ENCODE data around the gene SLC1A1.

Gene SLC1A1

DNA sequence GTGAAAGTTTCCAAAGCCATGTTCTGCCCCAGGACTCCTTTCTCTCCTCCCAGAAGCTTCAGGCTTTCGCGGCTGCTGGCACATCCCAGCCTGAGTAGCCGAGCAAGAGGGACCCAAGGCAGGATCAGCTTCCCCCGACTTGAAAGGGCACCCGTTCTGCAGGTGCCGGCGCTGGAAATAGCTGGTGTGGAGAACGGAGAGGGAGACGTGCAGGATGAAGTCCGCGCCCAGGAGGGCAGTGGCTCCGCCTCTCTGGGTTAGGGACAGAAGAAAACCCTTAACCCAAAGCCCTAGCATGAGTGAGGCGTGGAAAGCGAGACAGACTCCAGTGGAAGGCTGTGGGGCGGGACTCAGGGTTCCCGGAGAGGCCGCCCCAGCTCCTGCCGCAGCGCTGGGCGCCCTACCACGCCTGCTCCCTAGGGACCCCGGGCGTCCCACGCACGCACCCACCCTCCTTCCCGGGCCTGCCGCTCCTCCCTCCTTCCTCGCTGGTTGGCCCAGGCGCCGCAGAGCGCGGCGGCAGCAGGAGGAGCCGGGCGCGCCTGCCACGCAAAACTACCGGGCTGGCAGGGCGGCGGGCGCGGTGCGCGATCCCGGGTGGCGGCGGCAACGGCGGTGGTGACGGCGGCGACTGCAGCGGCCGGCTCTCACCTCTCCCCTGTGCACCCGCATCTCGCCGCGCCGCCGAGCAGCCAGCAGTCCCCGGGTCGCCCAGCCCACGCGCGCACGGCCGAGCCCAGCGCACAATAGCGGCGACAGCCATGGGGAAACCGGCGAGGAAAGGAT is at the start of gene SLC1A1:
Gene SLC1A1, plus strand, starts transcription at position 550 of the 786 bp plus-strand sequence. Its CDS starts 212 bp downstream, at position 762.
- peak within 1 kb of the TSS; percentile 76 for H3K4me3 ChIP-seq (ENCODE audit: low read depth, low read length)
- CTCF ChIA-PET = interaction anchor here (1.2 kb wide), 1 partner anchor 107 kb away, joined by 3 read pairs; no protein-coding TSS in a partner anchor
- TF ChIP-seq, protein P1, sequence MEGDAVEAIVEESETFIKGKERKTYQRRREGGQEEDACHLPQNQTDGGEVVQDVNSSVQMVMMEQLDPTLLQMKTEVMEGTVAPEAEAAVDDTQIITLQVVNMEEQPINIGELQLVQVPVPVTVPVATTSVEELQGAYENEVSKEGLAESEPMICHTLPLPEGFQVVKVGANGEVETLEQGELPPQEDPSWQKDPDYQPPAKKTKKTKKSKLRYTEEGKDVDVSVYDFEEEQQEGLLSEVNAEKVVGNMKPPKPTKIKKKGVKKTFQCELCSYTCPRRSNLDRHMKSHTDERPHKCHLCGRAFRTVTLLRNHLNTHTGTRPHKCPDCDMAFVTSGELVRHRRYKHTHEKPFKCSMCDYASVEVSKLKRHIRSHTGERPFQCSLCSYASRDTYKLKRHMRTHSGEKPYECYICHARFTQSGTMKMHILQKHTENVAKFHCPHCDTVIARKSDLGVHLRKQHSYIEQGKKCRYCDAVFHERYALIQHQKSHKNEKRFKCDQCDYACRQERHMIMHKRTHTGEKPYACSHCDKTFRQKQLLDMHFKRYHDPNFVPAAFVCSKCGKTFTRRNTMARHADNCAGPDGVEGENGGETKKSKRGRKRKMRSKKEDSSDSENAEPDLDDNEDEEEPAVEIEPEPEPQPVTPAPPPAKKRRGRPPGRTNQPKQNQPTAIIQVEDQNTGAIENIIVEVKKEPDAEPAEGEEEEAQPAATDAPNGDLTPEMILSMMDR (IDR thresholded peaks at IDR 0.05; ENCODE audit: insufficient read depth, low read length, missing control alignments) = no peak
- POLR2A ChIA-PET = interaction anchor here (0.6 to 1.0 kb wide), 2 partner anchors 189 to 1249 kb away, joined by 3 read pairs; partner anchors contain the start of gene CDC37L1
- no peak for DNase-seq (ENCODE audit: low read depth, low spot score)

DNA sequence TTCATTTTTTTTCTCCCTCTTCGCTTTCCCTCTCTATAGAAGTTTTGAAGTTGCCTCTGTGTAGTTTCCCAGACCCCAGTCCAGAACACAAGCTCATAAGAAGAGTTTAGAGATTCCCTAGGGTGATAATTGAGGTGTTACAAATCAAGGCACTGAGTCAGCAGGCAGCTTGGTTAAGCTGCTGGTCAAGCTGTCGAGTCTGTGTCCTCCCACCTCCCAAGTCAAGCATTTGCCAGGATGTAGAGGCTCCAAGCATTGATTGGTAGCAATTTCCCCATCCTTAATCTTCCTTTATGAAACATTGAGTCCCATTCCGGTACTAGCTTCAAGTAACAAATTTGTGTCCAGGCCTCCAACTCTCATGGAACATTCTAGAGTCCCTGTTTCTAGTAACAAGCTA is 47.5 kb upstream of the SLC1A1 start:
- CTCF ChIA-PET = no interaction called here

DNA sequence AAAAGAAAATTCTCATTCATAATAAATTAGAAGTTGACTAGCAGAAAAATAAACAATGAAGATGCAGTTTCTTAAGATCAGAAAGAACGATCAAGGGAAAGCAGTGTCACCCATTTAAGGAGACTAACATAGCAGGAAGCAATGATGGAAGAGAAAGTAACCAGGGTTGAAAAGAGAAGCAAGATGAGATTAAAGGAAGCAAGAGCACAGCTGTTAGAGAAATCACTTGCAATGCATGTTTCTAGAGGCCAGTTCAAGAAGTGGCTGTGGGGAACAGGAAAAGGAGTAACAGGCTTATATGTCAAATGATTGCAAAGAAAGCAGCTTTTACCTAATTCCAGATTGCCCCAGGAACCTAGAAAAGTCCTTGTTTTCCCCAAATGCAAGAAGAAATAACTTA is 46.8 kb upstream of the SLC1A1 start:
- CTCF ChIA-PET = no interaction called here
- POLR2A ChIA-PET = no interaction called here
- no peak overlapping the region for H3K4me3 ChIP-seq (ENCODE audit: low read depth, low read length)
- DNase-seq (ENCODE audit: low read depth, low spot score) = no peak
- TF ChIP-seq, protein P1 (IDR thresholded peaks at IDR 0.05; ENCODE audit: insufficient read depth, low read length, missing control alignments) = no peak

More for the DNA sequence above, 47.5 kb upstream of the SLC1A1 start:
- DNase-seq (ENCODE audit: low read depth, low spot score) = no peak
- TF ChIP-seq, protein P1 (IDR thresholded peaks at IDR 0.05; ENCODE audit: insufficient read depth, low read length, missing control alignments) = no peak
- POLR2A ChIA-PET = no interaction called here
- H3K4me3 ChIP-seq (ENCODE audit: low read depth, low read length) = no peak overlapping the region

DNA sequence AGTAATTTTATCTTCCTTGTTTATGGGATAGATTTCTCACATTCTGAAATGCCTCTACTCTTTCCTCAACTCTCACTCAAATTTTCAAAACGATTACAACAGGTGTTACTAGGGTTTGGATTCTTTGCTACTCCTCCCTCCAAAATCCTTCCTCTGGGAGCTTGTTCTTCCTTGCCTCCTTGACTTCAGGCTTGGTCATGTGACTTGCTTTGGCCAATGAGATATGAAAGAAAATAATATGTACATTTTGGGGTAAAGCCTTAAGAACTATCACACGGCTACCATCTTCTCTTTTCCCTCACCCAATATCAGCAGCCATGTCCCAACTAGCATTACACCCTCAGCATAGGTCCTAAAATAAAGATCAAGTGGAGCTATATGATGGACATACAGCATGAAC is 28.8 kb upstream of the SLC1A1 start:
- POLR2A ChIA-PET = no interaction called here
- CTCF ChIA-PET = no interaction called here
- TF ChIP-seq, protein P1 (IDR thresholded peaks at IDR 0.05; ENCODE audit: insufficient read depth, low read length, missing control alignments) = no peak
- H3K4me3 ChIP-seq (ENCODE audit: low read depth, low read length) = no peak overlapping the region
- no peak for DNase-seq (ENCODE audit: low read depth, low spot score)

DNA sequence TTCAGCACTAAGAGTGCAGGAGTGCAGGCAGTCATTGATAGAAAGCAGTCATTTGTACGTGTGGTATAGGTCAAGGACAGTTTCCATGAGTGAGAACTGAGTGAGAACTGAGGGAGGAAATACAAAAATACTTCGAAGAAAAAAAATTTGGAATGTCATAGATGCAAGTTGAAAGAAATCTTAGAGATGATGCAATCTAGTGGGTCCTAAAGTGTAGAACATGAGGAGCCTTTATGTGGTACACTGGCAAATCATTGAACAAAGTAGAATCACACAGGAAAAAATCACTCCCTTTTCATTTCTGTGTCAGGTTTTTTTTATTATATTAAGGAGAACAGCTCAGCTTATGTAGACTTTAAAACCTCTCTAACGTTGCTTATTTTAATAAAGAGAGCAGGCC is 26.4 kb upstream of the SLC1A1 start:
- CTCF ChIA-PET = no interaction called here
- no peak for DNase-seq (ENCODE audit: low read depth, low spot score)
- POLR2A ChIA-PET = no interaction called here
- TF ChIP-seq, protein P1 (IDR thresholded peaks at IDR 0.05; ENCODE audit: insufficient read depth, low read length, missing control alignments) = no peak
- H3K4me3 ChIP-seq (ENCODE audit: low read depth, low read length) = no peak overlapping the region

DNA sequence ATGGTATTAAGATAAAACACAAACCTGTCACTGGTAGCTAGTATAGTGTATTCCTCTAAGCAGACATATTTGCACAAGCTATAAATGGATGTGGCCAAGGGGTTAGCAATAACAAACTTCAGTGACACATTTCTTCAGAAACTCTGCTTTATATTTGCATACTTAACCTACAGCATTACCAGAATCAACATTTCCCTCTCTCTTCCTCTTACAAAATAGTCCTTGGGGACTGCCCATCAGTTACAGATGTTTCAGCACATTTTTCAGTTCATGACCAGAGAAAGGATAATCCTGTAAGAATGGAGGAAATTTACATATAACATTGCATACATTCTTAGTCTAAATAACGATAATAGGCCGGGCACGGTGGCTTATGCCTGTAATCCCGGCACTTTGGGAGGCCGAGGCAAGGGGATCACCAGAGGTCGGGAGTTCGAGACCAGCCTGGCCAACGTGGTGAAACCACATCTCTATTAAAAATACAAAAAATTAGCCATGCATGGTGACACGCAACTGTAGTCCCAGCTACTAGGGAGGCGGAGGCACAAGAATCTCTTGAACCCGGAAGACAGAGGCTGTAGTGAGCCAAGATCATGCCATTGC is 25.3 kb upstream of the SLC1A1 start:
- POLR2A ChIA-PET = no interaction called here
- CTCF ChIA-PET = no interaction called here
- no peak for DNase-seq (ENCODE audit: low read depth, low spot score)
- H3K4me3 ChIP-seq (ENCODE audit: low read depth, low read length) = no peak overlapping the region
- TF ChIP-seq, protein P1 (IDR thresholded peaks at IDR 0.05; ENCODE audit: insufficient read depth, low read length, missing control alignments) = no peak

All from AG04449 (cell line).